Naive B cell (primary cell): ENCODE results near the gene GART. TPM values are rescaled to one million over a fixed set of nuclear protein-coding genes. Genes with fewer than 3 reads are reported as not detected.

Source experiments
- ATAC-seq, 2 donors: fragments of 150-1000 bp; cut with Tn5 transposase; 2 replicates each; pipeline ENCODE4 v1.10.0; 2021; ENCODE audit warnings: low read depth in 2 of 2, mild to moderate bottlenecking in 2 of 2, moderate library complexity in 2 of 2
- DNase-seq: peaks from one replicate; pipeline ENCODE4 v3.0.0; 2022
- H3K27ac Mint-ChIP-seq, 6 donors: one replicate each; pipeline ENCODE4 v1.8.0; 2020 to 2022; ENCODE audit warnings: mild to moderate bottlenecking in 6 of 6, mixed read lengths in 6 of 6, moderate library complexity in 5 of 6, inconsistent platforms in 2 of 6
- H3K27me3 Mint-ChIP-seq, 3 donors: one replicate each; pipeline ENCODE4 v1.8.0; 2021 to 2022; ENCODE audit warnings: mixed read lengths in 3 of 3, mild to moderate bottlenecking in 1 of 3
- H3K36me3 Mint-ChIP-seq, 2 donors: one replicate each; pipeline ENCODE4 v1.8.0; 2020 to 2022; ENCODE audit warnings: mixed read lengths in 2 of 2, inconsistent platforms in 1 of 2, mild to moderate bottlenecking in 1 of 2
- H3K4me1 Mint-ChIP-seq, 3 donors: one replicate each; pipeline ENCODE4 v1.8.0; 2020 to 2022; ENCODE audit warnings: mixed read lengths in 3 of 3, inconsistent platforms in 1 of 3, mild to moderate bottlenecking in 1 of 3, moderate library complexity in 1 of 3
- H3K4me3 Mint-ChIP-seq, 8 donors: one replicate each; pipeline ENCODE4 v1.8.0; 2020 to 2022; ENCODE audit warnings: mild to moderate bottlenecking in 8 of 8, mixed read lengths in 8 of 8, moderate library complexity in 8 of 8, inconsistent platforms in 2 of 8
- H3K9me3 Mint-ChIP-seq, 7 donors: one replicate each; pipeline ENCODE4 v1.8.0; 2020 to 2022; ENCODE audit warnings: mixed read lengths in 7 of 7, mild to moderate bottlenecking in 5 of 7, inconsistent platforms in 2 of 7, moderate library complexity in 1 of 7
- polyA plus RNA-seq, 6 donors: library from polyadenylated mRNA; unstranded; fragments of 300-500 nt; fragmentation: Illumina TruSeq; gene quantifications; one replicate each; pipeline ENCODE4 v1.2.3, GENCODE V29; 2021; ENCODE audit warnings: low read depth in 6 of 6

GART gene
- polyA plus RNA-seq, 6 donors from 2014 or later, result 24.8 to 38.4 (median 32.2) TPM

- ATAC-seq (peak; percentile 93 to 94), DNase-seq (peak; percentile 96)
- peaks cover 10 to 13% (median 12%) of the 10 kb centered on the region in 3 donors for H3K4me1 Mint-ChIP-seq
- H3K27ac Mint-ChIP-seq, result peak within 1 kb of the TSS; percentile 65 to 95 (median 92)
- peak within 1 kb of the TSS; percentile 80 to 97 (median 92) for H3K4me3 Mint-ChIP-seq
- H3K9me3 Mint-ChIP-seq, result no peaks in the 10 kb centered on the region
- H3K27me3 Mint-ChIP-seq, result peaks cover 0 to 6% (median 0%) of the 10 kb centered on the region in 3 donors
- no peaks in the 10 kb centered on the region for H3K36me3 Mint-ChIP-seq
These were observed 50.4 kb downstream of the GART start, which contains the start of gene DNAJC28 for GRCh38 chr21:33491373-33492102. Gene DNAJC28, minus strand, starts transcription at chr21:33491716. Its CDS starts 2,323 bp downstream, at chr21:33489393.

GRCh38 chr21:33490991-33491372, 50.9 kb downstream of the GART start:
- no peaks in the 10 kb centered on the region for H3K9me3 Mint-ChIP-seq
- H3K4me1 Mint-ChIP-seq, result peaks cover 10 to 13% (median 12%) of the 10 kb centered on the region in 3 donors
- H3K4me3 Mint-ChIP-seq, result peak overlapping the region; percentile 80 to 97 (median 92)
- DNase-seq, result no peak
- H3K36me3 Mint-ChIP-seq, result no peaks in the 10 kb centered on the region
- ATAC-seq, result no peak
- peaks cover 0 to under 1% (median 0%) of the 10 kb centered on the region in 3 donors for H3K27me3 Mint-ChIP-seq
- peak overlapping the region in 4 of 6 donors; percentile 65 to 94 (median 88) for H3K27ac Mint-ChIP-seq

- peak overlapping the region in 2 of 8 donors; percentile 7 to 61 for H3K4me3 Mint-ChIP-seq
- no peak for ATAC-seq
- H3K27ac Mint-ChIP-seq, result no peak overlapping the region
These were observed 53.0 kb downstream of the GART start for GRCh38 chr21:33488936-33489335.

GRCh38 chr21:33487996-33488395, 53.9 kb downstream of the GART start:
- Mint-ChIP-seq H3K4me1 (peaks cover 10 to 13% (median 12%) of the 10 kb centered on the region in 3 donors), H3K27ac (no peak overlapping the region), H3K36me3 (no peaks in the 10 kb centered on the region), H3K27me3 (no peaks in the 10 kb centered on the region), H3K4me3 (no peak overlapping the region), H3K9me3 (no peaks in the 10 kb centered on the region)
- ATAC-seq (no peak), DNase-seq (no peak)

More at GRCh38 chr21:33488936-33489335, 53.0 kb downstream of the GART start:
- Mint-ChIP-seq H3K27me3 (no peaks in the 10 kb centered on the region), H3K36me3 (no peaks in the 10 kb centered on the region), H3K9me3 (no peaks in the 10 kb centered on the region), H3K4me1 (peaks cover 10 to 13% (median 12%) of the 10 kb centered on the region in 3 donors)
- no peak for DNase-seq

- peak overlapping the region in 4 of 8 donors; percentile 89 to 96 (median 96) for H3K4me3 Mint-ChIP-seq
These were observed 60.5 kb downstream of the GART start for GRCh38 chr21:33481314-33481943.

GRCh38 chr21:33480481-33481103, 61.3 kb downstream of the GART start:
- ATAC-seq, result no peak
- Mint-ChIP-seq H3K4me1 (peaks cover 13 to 22% (median 18%) of the 10 kb centered on the region in 3 donors), H3K4me3 (peak overlapping the region; percentile 82 to 96 (median 94)), H3K27ac (peak overlapping the region; percentile 87 to 97 (median 90)), H3K9me3 (no peaks in the 10 kb centered on the region), H3K36me3 (no peaks in the 10 kb centered on the region), H3K27me3 (no peaks in the 10 kb centered on the region)
- no peak for DNase-seq

More at GRCh38 chr21:33481314-33481943, 60.5 kb downstream of the GART start:
- DNase-seq (no peak), ATAC-seq (no peak)
- Mint-ChIP-seq H3K9me3 (no peaks in the 10 kb centered on the region), H3K4me1 (peaks cover 13 to 22% (median 18%) of the 10 kb centered on the region in 3 donors), H3K27me3 (no peaks in the 10 kb centered on the region), H3K36me3 (no peaks in the 10 kb centered on the region), H3K27ac (peak overlapping the region in 1 of 6 donors; percentile 57)

GRCh38 chr21:33479679-33480480, 62.0 kb downstream of the GART start, which contains the start of gene TMEM50B:
Gene TMEM50B, minus strand, starts transcription at chr21:33479974. Its CDS starts 11,089 bp downstream, at chr21:33468885.
- peak; percentile 82 to 84 for ATAC-seq
- Mint-ChIP-seq H3K4me3 (peak within 1 kb of the TSS; percentile 82 to 96 (median 94)), H3K36me3 (no peaks in the 10 kb centered on the region), H3K9me3 (no peaks in the 10 kb centered on the region), H3K27ac (peak within 1 kb of the TSS; percentile 87 to 97 (median 93)), H3K27me3 (no peaks in the 10 kb centered on the region), H3K4me1 (peaks cover 13 to 22% (median 18%) of the 10 kb centered on the region in 3 donors)
- DNase-seq, result peak; percentile 91

GRCh38 chr21:33478935-33479678, 62.8 kb downstream of the GART start:
- peak overlapping the region; percentile 38 to 95 (median 88) for H3K27ac Mint-ChIP-seq
- peaks cover 13 to 24% (median 18%) of the 10 kb centered on the region in 3 donors for H3K4me1 Mint-ChIP-seq
- no peaks in the 10 kb centered on the region for H3K27me3 Mint-ChIP-seq
- no peaks in the 10 kb centered on the region for H3K36me3 Mint-ChIP-seq
- H3K4me3 Mint-ChIP-seq, result peak overlapping the region; percentile 82 to 95 (median 93)
- ATAC-seq (peak; percentile 20 to 22), DNase-seq (no peak)
- H3K9me3 Mint-ChIP-seq, result no peaks in the 10 kb centered on the region

- Mint-ChIP-seq H3K9me3 (peaks cover 0 to 2% (median 0%) of the 10 kb centered on the region in 7 donors), H3K4me3 (peak overlapping the region; percentile 82 to 95 (median 93)), H3K27ac (peak overlapping the region in 5 of 6 donors; percentile 38 to 95 (median 87)), H3K4me1 (peaks cover 13 to 32% (median 18%) of the 10 kb centered on the region in 3 donors), H3K36me3 (no peaks in the 10 kb centered on the region), H3K27me3 (no peaks in the 10 kb centered on the region)
- ATAC-seq (no peak), DNase-seq (no peak)
These were observed 63.7 kb downstream of the GART start for GRCh38 chr21:33478182-33478581.

GRCh38 chr21:33477066-33477465, 64.9 kb downstream of the GART start:
- no peaks in the 10 kb centered on the region for H3K27me3 Mint-ChIP-seq
- H3K4me3 Mint-ChIP-seq, result peak overlapping the region; percentile 52 to 82 (median 58)
- peaks cover 0 to 2% (median 0%) of the 10 kb centered on the region in 7 donors for H3K9me3 Mint-ChIP-seq
- DNase-seq (no peak), ATAC-seq (no peak)
- peaks cover 13 to 36% (median 18%) of the 10 kb centered on the region in 3 donors for H3K4me1 Mint-ChIP-seq
- no peaks in the 10 kb centered on the region for H3K36me3 Mint-ChIP-seq
- H3K27ac Mint-ChIP-seq, result peak overlapping the region in 2 of 6 donors; percentile 15 to 29

- Mint-ChIP-seq H3K36me3 (peaks cover 0 to 3% of the 10 kb centered on the region in 2 donors), H3K4me3 (no peak overlapping the region), H3K27me3 (no peaks in the 10 kb centered on the region), H3K27ac (peak overlapping the region in 1 of 6 donors; percentile 5), H3K4me1 (peaks cover 2 to 32% (median 12%) of the 10 kb centered on the region in 3 donors), H3K9me3 (peaks cover 0 to 2% (median 0%) of the 10 kb centered on the region in 7 donors)
- no peak for ATAC-seq
- DNase-seq, result no peak
These were observed 68.6 kb downstream of the GART start for GRCh38 chr21:33473344-33473743.

- Mint-ChIP-seq H3K9me3 (peaks cover 0 to 2% (median 0%) of the 10 kb centered on the region in 7 donors), H3K4me1 (peaks cover 0 to 26% (median 10%) of the 10 kb centered on the region in 3 donors), H3K36me3 (peaks cover 0 to 7% of the 10 kb centered on the region in 2 donors), H3K27ac (no peak overlapping the region), H3K27me3 (no peaks in the 10 kb centered on the region), H3K4me3 (no peak overlapping the region)
- no peak for ATAC-seq
- DNase-seq, result no peak
These were observed 71.2 kb downstream of the GART start for GRCh38 chr21:33470701-33471100.
